Pulmonary artery endothelial cell (primary cell): Measurements from ENCODE around the gene ACAD11. TPM values are rescaled to one million over a fixed set of nuclear protein-coding genes. Genes with fewer than 3 reads are reported as not detected.
A peak's percentile ranks its signal among the peaks of the same experiment; 100 is the strongest.

Experiments
- DNase-seq: peaks from one replicate; pipeline ENCODE4 v3.0.0-alpha.2; 2011; ENCODE audit warnings: low read depth, low spot score
- total RNA-seq: library from RNA; depleted of rRNA; stranded (reverse); fragments of >200 nt; gene quantifications from 2 replicates; pipeline ENCODE4 v1.2.3, GENCODE V29; 2014

The ACAD11 gene
- total RNA-seq, 1 donor from 2014 or later, result 28.2 TPM

GRCh38 chr3:132554437-132554836 is 105.2 kb downstream of the ACAD11 start:
- DNase-seq, result no peak

DNA sequence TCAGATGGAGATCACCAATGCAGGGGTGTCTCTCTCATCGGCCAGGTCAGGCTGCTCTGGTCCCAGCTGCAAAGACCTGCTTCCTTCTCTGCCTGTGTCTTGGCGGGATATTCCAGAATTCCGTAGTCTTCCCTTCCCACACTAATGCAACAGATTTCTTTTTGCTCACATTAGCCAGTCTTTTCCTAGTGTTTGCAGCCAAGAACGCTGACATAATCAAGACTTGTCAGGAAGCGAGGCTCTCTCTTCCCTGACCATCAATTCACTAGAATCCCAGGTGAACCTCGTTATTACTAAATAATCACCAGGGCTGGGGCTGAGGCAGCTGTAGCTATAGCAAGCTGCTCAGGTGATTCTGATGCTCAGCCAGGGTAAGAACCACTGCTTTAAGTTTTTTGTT is 105.8 kb downstream of the ACAD11 start:
- no peak for DNase-seq

DNA sequence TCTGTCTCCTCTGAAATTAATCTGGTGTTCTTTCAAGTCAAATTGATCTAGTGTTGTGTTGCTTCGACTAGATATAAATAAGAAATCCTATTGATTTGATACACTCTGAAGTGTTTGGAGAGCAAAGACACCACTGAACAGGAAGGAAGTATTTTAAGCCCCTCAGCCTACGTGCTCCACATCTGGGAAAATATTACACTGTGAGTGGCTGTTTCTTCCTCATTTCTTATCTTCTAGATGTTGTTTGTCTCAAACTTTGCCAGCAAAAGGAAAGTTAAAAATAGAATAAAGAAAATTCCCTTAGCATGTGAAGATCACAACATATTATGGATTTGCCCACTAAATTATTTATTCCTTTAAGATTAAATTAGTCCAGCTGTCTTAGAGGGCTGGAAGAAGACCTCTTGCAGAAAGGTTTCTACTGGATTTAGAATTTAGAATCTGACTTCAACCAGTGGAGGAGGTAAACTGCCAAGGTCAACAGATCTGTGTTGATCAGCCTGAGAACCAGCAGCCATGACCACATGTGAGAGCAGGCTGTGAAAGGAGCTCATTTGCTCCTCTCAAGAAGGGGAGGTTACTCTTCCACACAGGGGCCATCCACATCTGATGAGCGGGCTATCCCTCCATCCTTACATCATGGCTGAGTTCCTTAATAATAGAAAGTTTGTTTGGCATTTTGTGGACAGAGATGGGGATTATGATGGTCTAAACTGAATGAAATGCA is 108.9 kb downstream of the ACAD11 start:
- DNase-seq, result no peak

- DNase-seq, result no peak
Measured at GRCh38 chr3:132549890-132550578, 109.6 kb downstream of the ACAD11 start.

GRCh38 chr3:132549169-132549568 is 110.4 kb downstream of the ACAD11 start:
- DNase-seq, result no peak

DNA sequence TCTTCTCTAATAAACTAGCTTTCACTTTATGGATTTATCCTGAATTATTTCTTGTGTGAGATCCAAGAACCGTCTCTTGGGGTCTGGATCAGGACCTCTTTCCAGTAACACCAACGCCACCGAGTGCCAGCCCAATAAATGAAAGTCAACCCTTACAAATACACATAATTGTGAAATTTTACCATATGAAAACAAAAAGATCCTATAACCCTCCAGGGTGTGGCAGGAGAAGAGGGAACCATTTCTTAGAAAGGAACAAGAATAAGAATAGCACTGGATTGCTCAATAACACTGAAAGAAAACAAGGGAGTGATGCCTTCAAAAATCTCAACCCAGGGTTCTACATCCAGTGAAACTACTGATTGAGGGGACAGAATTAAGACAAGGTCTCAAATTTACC is 114.1 kb downstream of the ACAD11 start:
- DNase-seq, result no peak

DNA sequence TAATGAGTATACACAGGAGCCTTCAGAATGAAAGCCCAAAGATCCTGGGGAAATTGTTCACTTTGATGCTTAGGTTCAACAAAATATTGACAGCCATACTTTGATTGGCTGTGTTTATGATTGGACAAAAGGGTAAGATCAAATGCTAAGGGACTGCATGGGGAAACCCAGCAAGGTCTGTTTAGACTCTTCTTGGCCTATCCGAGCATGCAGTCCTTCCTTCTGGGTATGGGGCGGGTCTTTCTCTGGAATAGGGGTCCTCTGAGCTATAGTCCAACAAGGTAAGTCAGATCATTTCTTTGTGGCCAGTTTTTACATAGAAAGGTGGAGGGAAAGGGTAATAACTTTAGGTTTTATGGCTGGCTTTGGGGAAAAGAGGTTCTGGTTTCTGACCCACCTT is 115.5 kb downstream of the ACAD11 start:
- DNase-seq, result no peak

DNA sequence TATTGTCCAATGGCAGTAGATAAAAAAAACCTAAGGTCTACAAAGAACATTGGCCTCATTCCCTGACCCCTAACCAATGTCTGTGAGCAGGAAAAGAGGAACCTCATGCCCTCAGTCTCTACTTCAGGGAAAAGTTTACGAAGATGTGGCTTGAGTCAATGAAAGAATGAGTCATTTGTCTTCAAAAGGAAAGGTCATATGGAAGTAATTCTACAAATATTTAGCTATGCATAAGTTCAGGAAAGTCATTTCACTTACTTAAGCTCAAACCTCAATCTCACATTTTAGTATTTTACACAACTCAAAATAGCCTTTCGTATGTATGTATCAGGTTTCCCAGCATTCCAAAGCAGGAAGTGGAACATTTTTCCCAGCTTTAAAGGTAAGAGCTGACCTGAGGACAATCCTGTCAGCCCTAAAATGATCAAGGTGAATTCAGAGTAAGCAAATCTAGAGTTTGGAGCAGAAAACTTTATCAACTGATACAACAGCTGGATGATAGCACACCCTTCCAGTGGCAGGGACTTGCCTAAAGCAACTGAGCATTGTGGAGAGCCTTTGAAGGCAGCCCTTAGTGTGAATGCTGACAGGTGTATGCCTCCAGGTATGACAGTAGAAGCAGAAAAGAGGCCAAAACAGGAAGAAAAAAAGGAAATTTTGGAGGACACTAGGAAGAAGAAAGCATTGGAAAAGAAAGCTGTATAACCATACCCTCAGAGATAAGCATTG is 116.4 kb downstream of the ACAD11 start:
- peak; percentile 39 for DNase-seq

DNA sequence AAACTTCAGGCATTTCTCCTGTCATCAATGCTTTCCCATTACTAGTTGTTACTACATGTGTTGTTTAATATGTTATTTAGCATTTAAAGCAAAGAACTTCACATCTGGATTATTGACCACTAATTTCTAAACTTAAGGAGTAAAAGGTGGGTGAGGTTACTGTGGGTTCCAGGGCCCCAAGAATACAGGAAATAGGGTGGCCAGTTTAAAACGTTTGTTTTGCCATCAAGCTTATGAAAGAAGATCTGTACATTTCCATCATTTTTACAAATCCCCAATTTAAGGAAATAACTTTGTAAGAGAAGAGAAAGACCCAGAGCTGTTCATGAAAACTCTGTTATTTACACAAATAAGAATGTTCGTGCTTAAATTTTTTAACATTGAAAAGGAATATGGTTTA is 117.0 kb downstream of the ACAD11 start:
- no peak for DNase-seq

DNA sequence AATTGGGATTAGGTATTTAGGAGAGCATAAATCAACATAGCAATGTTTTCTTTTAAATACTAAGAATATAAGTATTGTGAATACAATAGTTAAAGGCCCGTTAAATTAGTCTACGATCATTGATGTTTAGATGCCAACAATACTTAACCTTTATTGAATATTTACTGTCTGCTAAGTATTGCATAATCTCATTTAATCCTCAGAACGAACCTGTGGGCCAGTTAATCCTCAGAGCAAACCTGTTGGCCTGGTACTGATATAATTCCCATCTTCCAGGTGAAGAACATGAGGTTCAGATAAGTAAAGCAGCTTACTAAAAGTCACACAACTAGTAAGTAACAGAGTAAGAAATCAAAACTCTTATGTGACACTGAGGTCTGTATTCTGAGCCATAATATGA is 119.9 kb downstream of the ACAD11 start:
- no peak for DNase-seq

DNA sequence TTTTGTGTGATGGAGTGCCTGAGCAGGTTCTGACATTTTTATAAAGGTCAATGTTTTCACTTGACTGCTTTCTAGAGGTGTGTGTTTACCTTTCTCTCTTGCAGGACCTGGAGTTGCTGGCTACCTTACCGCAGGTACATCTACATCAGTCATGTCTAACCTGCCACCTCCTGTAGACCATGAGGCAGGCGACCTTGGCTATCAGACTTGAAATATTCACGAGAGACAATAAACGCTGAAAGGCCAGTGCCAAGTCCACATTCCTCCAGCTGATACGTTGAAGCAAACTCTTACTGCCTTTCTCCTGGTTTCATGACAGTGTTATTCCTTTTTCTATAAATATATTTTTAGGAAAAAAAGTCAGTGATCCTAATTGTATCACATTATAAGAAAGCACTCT is 121.5 kb downstream of the ACAD11 start:
- no peak for DNase-seq

DNA sequence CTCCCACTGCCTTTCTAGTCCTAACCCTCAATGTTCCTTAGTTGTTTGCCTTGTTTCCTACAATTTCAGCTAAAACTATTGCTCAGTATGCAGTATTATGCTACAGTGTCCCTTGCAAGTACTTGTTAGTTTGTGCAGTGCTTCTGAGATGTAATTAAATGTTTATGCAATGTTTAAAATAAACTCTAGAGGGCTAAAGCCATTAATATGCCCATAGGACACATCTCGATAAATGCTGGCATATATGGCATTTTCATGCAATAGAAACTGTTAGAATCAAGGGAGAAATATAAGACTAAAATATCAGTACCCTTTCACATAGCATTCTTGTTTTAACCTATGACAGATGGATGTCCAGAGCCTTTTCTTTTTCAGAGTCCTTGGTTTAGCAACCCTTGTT is 122.3 kb downstream of the ACAD11 start:
- DNase-seq, result no peak

DNA sequence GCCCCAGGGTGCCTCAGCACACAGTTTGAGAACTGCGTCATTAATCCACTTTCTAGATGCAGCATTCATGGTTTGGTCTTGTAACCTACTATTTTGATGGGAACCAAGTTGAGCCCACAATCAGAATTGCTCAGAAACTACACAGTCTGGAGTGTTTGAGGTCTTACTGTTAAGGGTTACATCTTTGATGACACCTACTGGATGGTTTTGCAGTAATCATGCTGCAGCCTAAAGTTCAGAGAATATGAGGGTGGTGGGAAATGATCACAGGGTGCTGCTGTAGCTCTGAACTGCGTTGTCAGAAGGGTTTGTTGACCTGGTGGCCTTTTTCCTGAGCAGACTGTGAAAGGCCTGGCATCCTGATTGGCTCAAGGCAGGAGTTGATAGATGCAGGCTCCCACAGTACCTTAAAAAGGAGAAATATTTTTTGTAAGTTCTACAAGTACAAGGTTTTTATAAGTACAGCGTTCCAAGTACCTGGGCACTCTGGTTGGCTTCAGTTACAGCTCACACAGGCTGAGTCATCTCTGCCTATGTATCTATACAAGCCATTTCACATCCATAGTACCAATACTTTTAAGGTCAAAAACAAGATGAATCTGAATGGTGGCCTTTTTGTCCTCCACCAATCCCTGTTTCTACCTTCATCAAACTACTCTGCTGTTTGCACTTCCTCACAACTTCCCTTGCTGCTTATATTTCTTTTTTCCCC is 123.0 kb downstream of the ACAD11 start:
- DNase-seq, result no peak

GRCh38 chr3:132535575-132536441 is 123.8 kb downstream of the ACAD11 start:
- peak; percentile 58 for DNase-seq

DNA sequence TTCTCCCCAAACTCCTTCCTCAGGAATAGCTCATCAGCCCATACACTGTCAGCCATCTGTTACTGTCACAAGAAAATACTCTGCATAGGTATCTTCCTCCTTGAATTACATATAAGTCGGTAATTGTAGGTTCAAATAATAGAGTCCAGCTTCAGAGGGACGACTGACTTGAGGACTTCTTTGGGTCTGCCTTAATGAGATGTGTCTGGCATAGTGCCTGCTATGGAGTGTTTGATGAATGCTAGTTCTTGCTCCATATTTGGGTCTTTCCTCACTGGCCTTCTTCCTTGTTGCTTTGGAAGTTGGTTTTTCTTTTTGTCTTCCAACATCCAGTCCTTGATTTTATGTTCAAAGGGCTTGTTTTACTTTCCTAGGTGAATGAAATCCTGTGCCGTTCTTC is 129.0 kb downstream of the ACAD11 start:
- no peak for DNase-seq

- no peak for DNase-seq
Measured at GRCh38 chr3:132522353-132522752, 137.3 kb downstream of the ACAD11 start.

DNA sequence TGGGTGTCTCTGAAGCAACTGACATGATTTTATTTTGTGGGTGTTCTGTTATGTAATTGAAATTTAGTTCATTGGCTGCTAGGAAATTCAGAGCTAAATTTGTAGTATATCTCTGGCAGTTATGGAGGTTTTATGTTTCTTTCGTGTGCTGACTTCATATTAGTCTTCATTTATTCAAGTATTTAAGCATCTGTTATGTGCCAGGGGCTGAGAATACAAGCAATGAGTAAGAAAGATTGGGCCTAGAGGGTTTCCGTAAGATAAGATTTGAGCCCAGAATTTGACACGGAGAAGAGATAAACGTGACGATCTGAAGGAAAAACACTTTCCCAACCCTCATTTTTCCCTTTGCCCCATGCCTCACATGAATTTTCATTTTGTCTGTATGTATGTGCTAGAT is 137.7 kb downstream of the ACAD11 start:
- no peak for DNase-seq

DNA sequence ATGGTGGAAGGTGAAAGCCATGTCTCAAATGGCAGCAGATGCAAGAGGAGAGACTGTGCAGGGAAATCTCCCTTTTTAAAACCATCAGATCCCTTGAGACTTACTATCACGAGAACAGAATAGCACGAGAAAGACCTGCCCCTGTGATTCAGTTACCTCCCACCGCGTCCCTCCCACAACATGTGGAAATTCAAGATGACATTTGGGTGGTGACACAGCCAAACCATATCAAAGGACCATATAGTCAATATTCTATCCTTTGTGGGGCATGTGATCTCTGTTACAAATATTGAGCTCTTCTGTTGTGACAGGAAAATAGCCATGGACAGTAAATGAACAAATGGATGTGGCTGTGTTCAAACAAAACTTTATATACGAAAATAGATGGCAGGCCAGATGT is 139.7 kb downstream of the ACAD11 start:
- no peak for DNase-seq

DNA sequence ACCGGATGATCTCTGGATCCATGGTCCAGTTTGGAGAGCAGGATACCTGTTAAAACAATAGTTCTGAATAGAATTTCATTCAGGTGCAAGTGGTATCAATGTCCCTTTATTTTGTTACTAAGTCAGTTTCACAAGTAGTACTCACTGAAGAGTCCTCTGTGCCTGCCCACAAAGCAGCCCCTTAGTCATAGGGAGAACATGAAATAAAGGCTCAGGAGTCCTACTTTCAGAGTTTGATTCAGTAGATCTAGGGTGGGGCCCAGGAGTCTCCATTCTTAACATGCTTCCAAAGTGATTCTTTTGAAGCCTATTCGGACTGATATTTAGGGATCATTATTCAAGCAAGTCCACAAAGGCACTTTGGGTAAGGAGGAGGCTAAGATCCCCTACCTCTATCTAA is 142.3 kb downstream of the ACAD11 start:
- DNase-seq, result no peak

DNA sequence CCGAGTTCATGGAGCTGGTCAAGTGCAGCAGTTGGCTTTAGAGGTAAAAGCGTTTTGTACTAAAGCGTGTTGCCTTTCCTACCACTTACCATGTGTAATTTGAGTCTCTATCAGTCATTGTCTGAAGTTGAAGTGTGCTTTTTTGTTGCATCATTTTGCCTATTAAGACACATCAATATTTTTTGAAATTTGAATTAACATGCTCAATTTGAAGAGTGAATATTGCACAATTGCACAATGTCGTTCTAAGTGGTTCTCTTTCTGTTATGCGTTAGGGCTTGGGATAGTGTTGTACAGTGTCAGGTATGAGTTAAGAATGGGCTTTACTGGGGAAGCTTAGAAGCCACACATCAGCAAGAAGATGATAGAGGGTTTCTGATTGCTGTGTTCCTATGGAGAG is 146.6 kb downstream of the ACAD11 start:
- no peak for DNase-seq

GRCh38 chr3:132509506-132509905 is 150.1 kb downstream of the ACAD11 start:
- DNase-seq, result no peak
